B cell (primary cell): ENCODE measurements around the gene RAE1.

Experiments
- EZH2 ChIP-seq: IDR thresholded peaks from 2 replicates; pipeline ENCODE4 v1.6.1; 2012; ENCODE audit warnings: borderline replicate concordance, low read depth, mild to moderate bottlenecking, moderate library complexity, low read length; ENCODE audit not compliant: insufficient read depth, poor library complexity, severe bottlenecking
- TF ChIP-seq, protein P1 (sequence below): fragments of 200-600 bp; IDR thresholded peaks from one replicate; pipeline ENCODE4 v1.8.0; 2022; ENCODE audit warnings: antibody characterized with exemption, mild to moderate bottlenecking

DNA sequence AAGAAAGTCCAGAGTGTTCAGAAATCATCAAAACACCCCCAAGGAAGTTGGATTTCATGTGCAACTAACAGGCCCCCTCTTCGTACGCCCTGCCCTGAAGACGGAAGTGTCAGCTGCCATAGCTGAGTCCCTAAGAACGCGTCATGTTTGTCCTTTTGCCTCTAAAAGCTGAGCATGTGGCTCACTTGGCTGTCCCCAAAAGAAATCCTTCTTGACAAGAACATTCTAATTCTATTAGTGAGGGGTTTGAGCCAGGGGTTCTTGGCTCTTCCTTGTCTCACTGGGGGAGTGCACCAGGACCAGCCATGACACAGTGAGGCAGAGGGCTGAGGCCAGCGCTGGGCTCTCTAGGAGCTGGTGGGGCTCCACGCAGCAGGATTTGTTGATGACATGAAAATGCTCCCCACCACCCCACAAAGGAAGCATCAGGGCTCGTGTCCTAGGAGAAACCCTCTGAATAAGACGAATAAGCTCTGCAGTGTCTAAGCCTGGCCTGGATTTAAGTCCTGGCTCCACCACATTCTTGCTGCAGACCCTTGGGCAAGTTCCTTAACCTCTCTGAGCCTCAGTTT, 41.4 kb upstream of the RAE1 start:
- TF ChIP-seq EZH2, result no peak
- TF ChIP-seq, protein P1, sequence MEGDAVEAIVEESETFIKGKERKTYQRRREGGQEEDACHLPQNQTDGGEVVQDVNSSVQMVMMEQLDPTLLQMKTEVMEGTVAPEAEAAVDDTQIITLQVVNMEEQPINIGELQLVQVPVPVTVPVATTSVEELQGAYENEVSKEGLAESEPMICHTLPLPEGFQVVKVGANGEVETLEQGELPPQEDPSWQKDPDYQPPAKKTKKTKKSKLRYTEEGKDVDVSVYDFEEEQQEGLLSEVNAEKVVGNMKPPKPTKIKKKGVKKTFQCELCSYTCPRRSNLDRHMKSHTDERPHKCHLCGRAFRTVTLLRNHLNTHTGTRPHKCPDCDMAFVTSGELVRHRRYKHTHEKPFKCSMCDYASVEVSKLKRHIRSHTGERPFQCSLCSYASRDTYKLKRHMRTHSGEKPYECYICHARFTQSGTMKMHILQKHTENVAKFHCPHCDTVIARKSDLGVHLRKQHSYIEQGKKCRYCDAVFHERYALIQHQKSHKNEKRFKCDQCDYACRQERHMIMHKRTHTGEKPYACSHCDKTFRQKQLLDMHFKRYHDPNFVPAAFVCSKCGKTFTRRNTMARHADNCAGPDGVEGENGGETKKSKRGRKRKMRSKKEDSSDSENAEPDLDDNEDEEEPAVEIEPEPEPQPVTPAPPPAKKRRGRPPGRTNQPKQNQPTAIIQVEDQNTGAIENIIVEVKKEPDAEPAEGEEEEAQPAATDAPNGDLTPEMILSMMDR, result no peak
